Hepatocyte (in vitro differentiated cells): ENCODE results near the gene DAAM1. TPM values are rescaled to one million over a fixed set of nuclear protein-coding genes. Genes with fewer than 3 reads are reported as not detected.

Experiments
- DNase-seq: peaks from one replicate; pipeline ENCODE4 v3.0.0-alpha.2; 2016; ENCODE audit warnings: low spot score
- H2AFZ ChIP-seq: fragments of 200-600 bp; sonication (generic); 2 replicates; pipeline ENCODE4 v1.6.0; 2016; ENCODE audit warnings: antibody characterized with exemption, mild to moderate bottlenecking
- H3K27ac ChIP-seq: fragments of 200-600 bp; sonication (generic); 2 replicates; pipeline ENCODE4 v1.5.1; 2016; ENCODE audit warnings: mild to moderate bottlenecking
- H3K27me3 ChIP-seq: fragments of 200-600 bp; sonication (generic); 2 replicates; pipeline ENCODE4 v1.6.1; 2016
- H3K36me3 ChIP-seq: fragments of 200-600 bp; sonication (generic); replicated peaks from 2 replicates; pipeline ENCODE4 v1.5.1; 2016; ENCODE audit warnings: low read depth; ENCODE audit not compliant: insufficient read depth
- H3K4me1 ChIP-seq: fragments of 200-600 bp; sonication (generic); 2 replicates; pipeline ENCODE4 v1.5.1; 2016; ENCODE audit warnings: mild to moderate bottlenecking, moderate library complexity; ENCODE audit not compliant: insufficient read depth
- H3K4me2 ChIP-seq: fragments of 200-600 bp; sonication (generic); 2 replicates; pipeline ENCODE4 v1.6.0; 2016
- H3K4me3 ChIP-seq: fragments of 200-600 bp; sonication (generic); 2 replicates; pipeline ENCODE4 v1.5.1; 2016; ENCODE audit warnings: mild to moderate bottlenecking
- H3K79me2 ChIP-seq: fragments of 200-600 bp; sonication (generic); 2 replicates; pipeline ENCODE4 v1.6.0; 2017; ENCODE audit warnings: mild to moderate bottlenecking
- H3K9me2 ChIP-seq: fragments of 200-600 bp; sonication (generic); replicated peaks from 2 replicates; pipeline ENCODE4 v1.6.0; 2017; ENCODE audit warnings: mild to moderate bottlenecking; ENCODE audit not compliant: insufficient read depth
- H3K9me3 ChIP-seq: fragments of 200-600 bp; sonication (generic); 2 replicates; pipeline ENCODE4 v1.5.1; 2016; ENCODE audit warnings: low read depth, mild to moderate bottlenecking
- H4K20me1 ChIP-seq: fragments of 200-600 bp; sonication (generic); 2 replicates; pipeline ENCODE4 v1.6.0; 2016; ENCODE audit warnings: mild to moderate bottlenecking; ENCODE audit not compliant: insufficient read depth, poor library complexity, severe bottlenecking
- EZH2 ChIP-seq: fragments of 200-600 bp; sonication (generic); IDR thresholded peaks from 2 replicates; pipeline ENCODE4 v1.6.1; 2016; ENCODE audit warnings: antibody characterized with exemption, mild to moderate bottlenecking, borderline replicate concordance
- EZH2phosphoT487 ChIP-seq: fragments of 200-600 bp; sonication (generic); IDR thresholded peaks from one replicate; pipeline ENCODE4 v1.6.1; 2018; ENCODE audit warnings: antibody characterized with exemption, mild to moderate bottlenecking, low read depth, moderate library complexity; ENCODE audit not compliant: unreplicated experiment, severe bottlenecking
- WGBS: methylation state at CpG from one replicate; pipeline ENCODE4 v1.1.6; 2016; ENCODE audit warnings: low lambda C conversion rate; ENCODE audit errors: missing lambda C conversion rate; 5-methylcytosine and 5-hydroxymethylcytosine counted together
- polyA plus RNA-seq: library from polyadenylated mRNA; unstranded; fragments of >200 nt; fragmentation: Nextera tagmentation; extraction: Ambion mirVana; gene quantifications from 2 replicates; pipeline ENCODE4 v1.2.1, GENCODE V29; 2016
- total RNA-seq: library from RNA; depleted of rRNA; stranded (reverse); fragments of >200 nt; gene quantifications from 2 replicates; pipeline ENCODE4 v1.2.3, GENCODE V29; 2014
- TF ChIP-seq, protein P1 (sequence below): fragments of 200-600 bp; sonication (generic); IDR thresholded peaks from 2 replicates; pipeline ENCODE4 v1.5.1; 2016; ENCODE audit warnings: antibody characterized with exemption, mild to moderate bottlenecking; ENCODE audit not compliant: poor library complexity

Gene DAAM1
- total and polyA plus RNA-seq, 2 experiments from 2014 or later = 21.6 to 23.7 TPM

DNA sequence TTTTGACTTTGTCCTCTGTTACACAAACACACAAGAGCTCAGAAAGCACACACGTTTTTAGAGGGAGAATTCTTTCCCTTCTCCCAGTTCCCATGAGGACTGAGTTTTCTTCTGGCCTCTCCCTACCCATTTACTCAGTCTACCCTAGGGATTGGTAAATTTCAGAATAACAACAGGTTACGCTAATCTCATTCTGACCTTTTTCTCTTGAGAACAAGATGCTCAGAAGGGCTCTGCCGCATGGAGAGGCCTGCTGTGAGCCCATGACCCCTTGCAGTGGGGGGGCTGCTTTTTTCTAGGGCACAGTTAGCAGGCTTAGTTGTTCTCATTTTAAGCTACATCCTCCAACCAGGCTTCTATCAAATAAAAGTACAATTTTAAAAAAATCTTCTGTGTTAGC lies 207.2 kb downstream of the DAAM1 start:
- Histone ChIP-seq H3K4me3 (no peak overlapping the region), H3K4me2 (no peak overlapping the region), H3K9me2 (no peaks in the 10 kb centered on the region), H3K9me3 (no peaks in the 10 kb centered on the region), H2AFZ (no peak overlapping the region), H3K4me1 (no peaks in the 10 kb centered on the region), H4K20me1 (no peaks in the 10 kb centered on the region), H3K79me2 (no peaks in the 10 kb centered on the region), H3K36me3 (no peaks in the 10 kb centered on the region), H3K27ac (no peak overlapping the region), H3K27me3 (no peaks in the 10 kb centered on the region)
- no peak for TF ChIP-seq EZH2phosphoT487
- no peak for TF ChIP-seq EZH2
- TF ChIP-seq, protein P1, sequence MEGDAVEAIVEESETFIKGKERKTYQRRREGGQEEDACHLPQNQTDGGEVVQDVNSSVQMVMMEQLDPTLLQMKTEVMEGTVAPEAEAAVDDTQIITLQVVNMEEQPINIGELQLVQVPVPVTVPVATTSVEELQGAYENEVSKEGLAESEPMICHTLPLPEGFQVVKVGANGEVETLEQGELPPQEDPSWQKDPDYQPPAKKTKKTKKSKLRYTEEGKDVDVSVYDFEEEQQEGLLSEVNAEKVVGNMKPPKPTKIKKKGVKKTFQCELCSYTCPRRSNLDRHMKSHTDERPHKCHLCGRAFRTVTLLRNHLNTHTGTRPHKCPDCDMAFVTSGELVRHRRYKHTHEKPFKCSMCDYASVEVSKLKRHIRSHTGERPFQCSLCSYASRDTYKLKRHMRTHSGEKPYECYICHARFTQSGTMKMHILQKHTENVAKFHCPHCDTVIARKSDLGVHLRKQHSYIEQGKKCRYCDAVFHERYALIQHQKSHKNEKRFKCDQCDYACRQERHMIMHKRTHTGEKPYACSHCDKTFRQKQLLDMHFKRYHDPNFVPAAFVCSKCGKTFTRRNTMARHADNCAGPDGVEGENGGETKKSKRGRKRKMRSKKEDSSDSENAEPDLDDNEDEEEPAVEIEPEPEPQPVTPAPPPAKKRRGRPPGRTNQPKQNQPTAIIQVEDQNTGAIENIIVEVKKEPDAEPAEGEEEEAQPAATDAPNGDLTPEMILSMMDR = no peak
- WGBS = 66% methylated on average over 3 of the region's 3 CpGs
- DNase-seq = no peak

DNA sequence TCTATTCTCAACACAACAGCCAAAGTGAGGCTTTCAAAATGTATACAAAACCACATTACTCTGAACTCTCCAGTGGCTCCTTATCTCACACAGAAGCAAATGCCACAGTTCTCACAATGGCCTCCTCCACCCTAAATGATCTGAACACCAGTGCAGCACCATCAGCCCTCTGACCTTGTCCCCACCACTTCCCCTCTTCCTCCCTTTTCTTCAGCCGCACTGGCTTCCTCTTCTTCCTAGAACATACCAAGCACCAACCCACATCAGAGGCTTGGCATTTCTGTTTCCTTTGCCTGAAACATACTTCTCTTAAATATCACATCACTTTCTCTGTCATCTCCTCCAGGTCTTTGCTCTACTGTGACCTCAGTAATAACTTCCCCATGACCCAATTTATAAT lies 210.4 kb downstream of the DAAM1 start:
- Histone ChIP-seq H3K36me3 (no peaks in the 10 kb centered on the region), H3K4me2 (no peak overlapping the region), H3K9me3 (no peaks in the 10 kb centered on the region), H3K4me1 (no peaks in the 10 kb centered on the region), H3K27ac (no peak overlapping the region), H3K27me3 (no peaks in the 10 kb centered on the region), H2AFZ (no peak overlapping the region), H3K9me2 (no peaks in the 10 kb centered on the region), H4K20me1 (no peaks in the 10 kb centered on the region), H3K4me3 (no peak overlapping the region), H3K79me2 (no peaks in the 10 kb centered on the region)
- TF ChIP-seq EZH2phosphoT487 (no peak), EZH2 (no peak)
- TF ChIP-seq, protein P1 = no peak
- 100% methylated on average over 1 of the region's 1 CpG for WGBS
- no peak for DNase-seq

DNA sequence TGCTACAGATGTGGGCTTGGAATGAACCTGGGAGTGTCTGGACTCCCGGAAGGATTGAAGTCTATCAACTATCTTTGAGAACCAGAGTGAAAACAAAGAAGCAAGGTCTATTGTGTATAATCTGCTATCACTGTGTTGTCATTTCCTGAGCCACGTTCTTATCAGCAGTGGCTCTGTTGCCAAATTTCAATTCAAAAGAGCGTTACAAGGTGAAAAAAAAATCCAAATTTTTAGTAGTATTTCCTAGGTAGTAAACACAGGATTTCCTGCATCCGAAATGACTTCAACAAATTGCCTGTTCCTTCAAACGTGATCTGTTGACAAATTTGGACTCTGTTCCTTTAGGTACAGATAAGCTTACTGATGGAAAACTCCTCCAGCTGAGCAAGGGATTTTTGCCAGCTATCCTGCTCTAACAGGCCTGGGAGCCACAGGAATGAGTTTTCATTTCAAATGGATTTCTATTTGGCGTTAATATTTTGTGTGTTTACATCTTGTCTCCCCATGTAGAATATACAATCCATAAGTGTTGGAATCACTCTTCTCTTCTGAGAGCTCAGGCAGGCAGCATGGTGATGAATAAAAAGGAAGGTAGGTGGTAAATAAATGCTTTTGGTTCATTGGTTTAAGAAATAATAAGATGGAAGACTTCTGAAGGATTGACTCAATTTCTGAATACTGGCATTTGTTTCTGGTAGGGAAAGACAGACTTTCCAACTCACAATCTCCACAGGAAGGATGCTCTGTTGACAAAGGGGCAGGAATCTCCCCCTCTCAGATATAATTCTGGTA lies 218.2 kb downstream of the DAAM1 start:
- Histone ChIP-seq H2AFZ (no peak overlapping the region), H4K20me1 (no peaks in the 10 kb centered on the region), H3K36me3 (no peaks in the 10 kb centered on the region), H3K4me1 (peaks cover 3% of the 10 kb centered on the region), H3K27me3 (no peaks in the 10 kb centered on the region), H3K27ac (peak overlapping the region; percentile 76), H3K4me2 (peak overlapping the region; percentile 26), H3K9me2 (no peaks in the 10 kb centered on the region), H3K4me3 (no peak overlapping the region), H3K9me3 (no peaks in the 10 kb centered on the region), H3K79me2 (no peaks in the 10 kb centered on the region)
- 44% methylated on average over 6 of the region's 6 CpGs for WGBS
- peak; percentile 20 for DNase-seq
- TF ChIP-seq EZH2phosphoT487 (no peak), EZH2 (no peak)
- TF ChIP-seq, protein P1 = no peak
